Measurements from ENCODE around the gene C3AR1. TPM values are rescaled to one million over a fixed set of nuclear protein-coding genes. Genes with fewer than 3 reads are reported as not detected.

C3AR1 gene
- total and polyA plus RNA-seq, 2 donors (not counting 3 experiments of a cell fraction or from before 2014, with no cell fraction given): 0.22 to 0.70 TPM

DNA sequence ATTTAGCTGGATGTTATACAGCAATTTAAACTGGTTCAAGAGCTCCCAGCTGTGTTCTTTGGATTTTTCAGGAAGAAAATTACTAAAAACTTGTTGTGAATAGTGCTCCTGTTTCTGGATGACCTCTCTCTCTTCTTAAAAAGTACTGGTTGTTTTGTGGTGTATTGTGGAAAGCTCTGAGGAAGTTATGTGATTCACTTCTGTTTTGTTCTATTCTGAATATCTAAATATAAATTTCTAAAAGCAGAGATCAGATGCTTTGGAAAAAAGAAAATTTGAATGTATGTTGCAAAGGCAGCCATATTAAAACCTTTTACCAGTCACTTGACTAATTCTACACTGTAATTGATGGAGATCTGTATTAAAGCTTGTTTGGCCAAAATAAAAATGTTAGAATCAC is 3.4 kb upstream of the C3AR1 start:
- H3K9me3 ChIP-seq (replicated peaks; ENCODE audit: control insufficient read depth, insufficient read depth, low read length): no peaks in the 10 kb centered on the region
- H3K36me3 ChIP-seq (ENCODE audit: control insufficient read depth in 2 of 2, extremely low read depth in 1 of 2, insufficient read depth in 2 of 2, low read length in 2 of 2): no peaks in the 10 kb centered on the region
- FAIRE-seq (no peak), DNase-seq (ENCODE audit: low read depth, low spot score) (no peak)
- dilution Hi-C loops (cut with MboI; ENCODE audit: extremely low pct_ligation_motif_present, low sequenced_read_pairs): no loop called here
- no TSS peak for BruUV-seq (replicated peaks)
- TF ChIP-seq FOS (IDR thresholded peaks at IDR 0.05; ENCODE audit: borderline replicate concordance, insufficient read depth, low read length): no peak
- no peak for TF ChIP-seq POLR2AphosphoS5 (IDR thresholded peaks at IDR 0.05; ENCODE audit: insufficient read depth, low read depth, low read length)
- TF ChIP-seq MYC (IDR thresholded peaks at IDR 0.05; ENCODE audit: low read depth, low read length): no peak
- no peaks in the 10 kb centered on the region for H4K20me1 ChIP-seq (replicated peaks; ENCODE audit: control insufficient read depth, extremely low read depth, insufficient read depth, low read length)
- H3K9me1 ChIP-seq (replicated peaks; ENCODE audit: control insufficient read depth, extremely low read depth, insufficient read depth, low read length): no peaks in the 10 kb centered on the region
- H3K27me3 ChIP-seq (ENCODE audit: control insufficient read depth in 2 of 2, insufficient read depth in 2 of 2, low read length in 2 of 2): no peaks in the 10 kb centered on the region
- no peak overlapping the region for H3K4me3 ChIP-seq (replicated peaks in 1 of 3; ENCODE audit: insufficient read depth in 1 of 3, low read depth in 1 of 3, low read length in 3 of 3)
- no peak overlapping the region for H2AFZ ChIP-seq (ENCODE audit: low read depth, low read length)
- no peak overlapping the region for H3K4me2 ChIP-seq (ENCODE audit: insufficient read depth, low read length)
- no peaks in the 10 kb centered on the region for H3K79me2 ChIP-seq (ENCODE audit: control insufficient read depth, insufficient read depth, low read length)
- CTCF ChIA-PET: interaction anchor here (1.2 to 4.4 kb wide), 3 partner anchors 9 to 31 kb away, joined by 3 to 13 read pairs (median 11); no protein-coding TSS in a partner anchor
- POLR2A ChIA-PET: no interaction called here
- peaks cover 15% of the 10 kb centered on the region for H3K4me1 ChIP-seq (ENCODE audit: control insufficient read depth, extremely low read depth, insufficient read depth, low read length)
- no peak overlapping the region for H3K9ac ChIP-seq (replicated peaks; ENCODE audit: extremely low read depth, insufficient read depth, low read length)
- H3K27ac ChIP-seq (ENCODE audit: insufficient read depth, low read depth, low read length): no peak overlapping the region
- intact Hi-C loops (cut with micrococcal nuclease): no loop called here

DNA sequence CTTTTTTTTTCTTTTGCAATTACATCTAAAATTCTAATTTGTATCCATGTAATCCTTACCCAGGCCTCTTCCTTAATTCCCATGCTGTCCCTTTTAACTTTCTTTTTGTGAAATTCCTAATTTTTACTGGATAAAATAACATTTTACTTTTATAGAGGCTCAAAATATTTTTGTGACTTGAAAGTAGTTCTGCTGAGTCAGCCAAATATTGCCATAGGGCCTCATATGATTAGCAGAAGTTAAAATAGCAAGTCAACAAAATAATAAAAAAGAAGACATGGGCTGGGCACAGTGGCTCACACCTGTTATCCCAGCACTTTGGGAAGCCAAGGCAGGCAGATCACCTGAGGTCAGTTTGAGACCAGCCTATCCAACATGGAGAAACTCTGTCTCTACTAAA is 2.0 kb downstream of the C3AR1 start:
- Histone ChIP-seq H3K27ac (ENCODE audit: insufficient read depth, low read depth, low read length) (no peak overlapping the region), H3K4me1 (ENCODE audit: control insufficient read depth, extremely low read depth, insufficient read depth, low read length) (peaks cover 15% of the 10 kb centered on the region), H3K9me1 (replicated peaks; ENCODE audit: control insufficient read depth, extremely low read depth, insufficient read depth, low read length) (no peaks in the 10 kb centered on the region), H3K4me3 (replicated peaks in 1 of 3; ENCODE audit: insufficient read depth in 1 of 3, low read depth in 1 of 3, low read length in 3 of 3) (no peak overlapping the region), H3K9ac (replicated peaks; ENCODE audit: extremely low read depth, insufficient read depth, low read length) (no peak overlapping the region), H3K27me3 (ENCODE audit: control insufficient read depth in 2 of 2, insufficient read depth in 2 of 2, low read length in 2 of 2) (no peaks in the 10 kb centered on the region), H4K20me1 (replicated peaks; ENCODE audit: control insufficient read depth, extremely low read depth, insufficient read depth, low read length) (no peaks in the 10 kb centered on the region), H2AFZ (ENCODE audit: low read depth, low read length) (no peak overlapping the region), H3K4me2 (ENCODE audit: insufficient read depth, low read length) (no peak overlapping the region), H3K36me3 (ENCODE audit: control insufficient read depth in 2 of 2, extremely low read depth in 1 of 2, insufficient read depth in 2 of 2, low read length in 2 of 2) (no peaks in the 10 kb centered on the region), H3K79me2 (ENCODE audit: control insufficient read depth, insufficient read depth, low read length) (no peaks in the 10 kb centered on the region), H3K9me3 (replicated peaks; ENCODE audit: control insufficient read depth, insufficient read depth, low read length) (no peaks in the 10 kb centered on the region)
- ChIA-PET CTCF (interaction anchor here (1.6 kb wide), 1 partner anchor 19 kb away, joined by 7 read pairs; no protein-coding TSS in a partner anchor), POLR2A (no interaction called here)
- FAIRE-seq (no peak), DNase-seq (ENCODE audit: low read depth, low spot score) (no peak)
- BruUV-seq (replicated peaks): no TSS peak
- intact Hi-C loops (cut with micrococcal nuclease): no loop called here
- dilution Hi-C loops (cut with MboI; ENCODE audit: extremely low pct_ligation_motif_present, low sequenced_read_pairs): no loop called here
- TF ChIP-seq, protein P1, sequence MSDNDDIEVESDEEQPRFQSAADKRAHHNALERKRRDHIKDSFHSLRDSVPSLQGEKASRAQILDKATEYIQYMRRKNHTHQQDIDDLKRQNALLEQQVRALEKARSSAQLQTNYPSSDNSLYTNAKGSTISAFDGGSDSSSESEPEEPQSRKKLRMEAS (IDR thresholded peaks at IDR 0.05; ENCODE audit: insufficient read depth, insufficient read length): no peak
- no peak for TF ChIP-seq POLR2AphosphoS5 (IDR thresholded peaks at IDR 0.05; ENCODE audit: insufficient read depth, low read depth, low read length)

Measured in endothelial cell of umbilical vein (primary cell).